HG03045 (cell line): ENCODE data around the gene SYT14.
"Not testable (repeated sequence)": the region's sequence is repeated elsewhere in the genome, so short reads cannot be mapped to it uniquely, and the experiment has no call there.

ENCODE experiments used
- ATAC-seq: cut with Tn5 transposase; IDR thresholded peaks from one replicate; pipeline ENCODE4 v1.9.1; 2021; ENCODE audit warnings: mild to moderate bottlenecking, moderate library complexity; ENCODE audit not compliant: unreplicated experiment

The SYT14 gene

DNA sequence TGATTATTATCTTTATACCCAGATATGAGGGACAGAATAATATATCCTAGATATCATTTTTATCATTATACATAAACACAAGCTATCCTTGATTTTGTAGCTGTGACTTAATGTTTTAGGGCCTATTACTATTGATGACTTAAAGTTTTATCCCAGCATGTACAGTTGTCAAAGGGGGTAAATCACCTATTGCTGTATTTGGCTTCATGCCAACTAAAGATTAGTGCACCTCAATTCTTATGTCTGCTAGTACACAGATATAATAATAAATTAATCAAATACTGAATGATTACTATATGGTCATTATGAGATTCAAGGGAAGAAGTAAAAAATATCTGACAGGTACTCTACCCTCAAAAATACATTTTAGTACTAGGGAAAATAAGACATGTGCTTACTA, 84.0 kb downstream of the SYT14 start:
- no peak for ATAC-seq

DNA sequence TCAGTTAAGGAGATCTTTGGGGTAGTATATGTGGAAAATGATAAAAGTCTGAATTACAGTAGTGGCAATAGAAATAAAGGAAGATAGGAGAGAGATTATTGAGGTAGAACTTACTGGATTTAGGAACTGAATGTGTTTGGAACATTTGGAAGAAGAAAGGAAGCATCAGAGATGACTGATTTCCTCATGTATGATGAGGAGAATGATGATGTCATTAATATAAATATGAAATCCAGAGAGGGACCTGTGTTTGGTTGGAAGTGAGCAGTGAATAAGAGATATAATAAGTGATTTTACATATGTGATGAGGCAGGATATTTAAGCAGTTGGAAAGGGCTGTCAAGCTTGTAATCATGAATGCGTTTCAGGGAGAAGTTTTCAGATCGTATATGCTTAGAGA, 86.3 kb downstream of the SYT14 start:
- ATAC-seq = no peak

GRCh38 chr1:210024996-210025395, 87.0 kb downstream of the SYT14 start:
- ATAC-seq = no peak

DNA sequence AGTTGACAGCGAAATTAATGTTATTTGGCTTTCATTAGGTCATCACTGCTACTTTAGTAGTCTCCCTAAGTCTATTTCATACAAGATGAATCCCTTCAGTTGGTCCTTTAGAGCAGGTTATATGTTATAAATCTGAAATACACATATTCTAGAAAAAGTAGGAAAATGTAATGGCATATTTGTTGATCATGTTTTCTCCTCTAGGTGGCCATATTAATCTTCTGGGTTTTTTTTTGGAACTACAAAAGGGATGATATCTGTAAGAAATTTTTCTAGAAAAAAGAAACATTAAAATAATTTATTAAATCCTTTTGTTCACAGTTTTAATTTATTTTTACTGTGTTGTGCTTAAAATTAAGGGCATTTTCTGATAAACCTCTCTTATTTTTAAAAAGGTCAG, 87.9 kb downstream of the SYT14 start:
- no peak for ATAC-seq

DNA sequence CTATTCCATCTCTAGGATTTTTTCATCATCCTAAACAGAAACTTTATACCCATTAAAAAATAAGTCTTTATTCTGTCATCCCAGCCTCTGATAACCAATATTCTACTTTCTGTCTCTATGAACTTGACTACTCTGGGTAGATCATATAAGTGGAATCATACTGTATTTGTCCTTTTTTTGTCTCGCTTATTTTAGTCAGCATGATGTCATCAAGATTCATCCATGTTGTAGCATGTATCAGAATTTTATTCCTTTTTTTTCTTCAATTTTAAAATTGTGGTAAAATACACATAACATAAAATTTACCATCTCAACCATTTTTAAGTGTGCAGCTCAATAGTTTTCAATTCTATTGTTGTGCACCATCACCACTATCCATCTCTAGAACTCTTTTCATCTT, 90.0 kb downstream of the SYT14 start:
- no peak for ATAC-seq

- ATAC-seq = no peak
Observed at GRCh38 chr1:210031473-210031872, 93.5 kb downstream of the SYT14 start.

GRCh38 chr1:210043058-210043457, 105.0 kb downstream of the SYT14 start:
- ATAC-seq = no peak

DNA sequence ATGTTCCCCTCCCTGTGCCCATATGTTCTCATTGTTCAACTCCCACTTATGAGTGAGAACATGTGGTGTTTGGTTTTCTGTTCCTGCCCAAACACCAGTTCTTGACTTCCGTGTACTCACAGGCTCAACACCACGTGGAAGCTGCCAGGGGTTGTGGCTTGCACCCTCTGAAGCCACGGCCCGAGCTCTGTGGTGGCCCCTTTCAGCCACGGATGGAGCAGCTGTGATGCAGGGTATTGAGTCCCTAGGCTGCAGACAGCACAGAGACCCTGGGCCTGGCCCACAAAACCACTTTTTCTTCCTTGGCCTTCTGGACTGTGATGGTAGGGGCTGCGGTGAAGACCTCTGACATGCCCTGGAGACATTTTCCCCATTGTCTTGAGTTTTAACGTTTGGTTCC, 111.6 kb downstream of the SYT14 start:
- ATAC-seq = no peak

DNA sequence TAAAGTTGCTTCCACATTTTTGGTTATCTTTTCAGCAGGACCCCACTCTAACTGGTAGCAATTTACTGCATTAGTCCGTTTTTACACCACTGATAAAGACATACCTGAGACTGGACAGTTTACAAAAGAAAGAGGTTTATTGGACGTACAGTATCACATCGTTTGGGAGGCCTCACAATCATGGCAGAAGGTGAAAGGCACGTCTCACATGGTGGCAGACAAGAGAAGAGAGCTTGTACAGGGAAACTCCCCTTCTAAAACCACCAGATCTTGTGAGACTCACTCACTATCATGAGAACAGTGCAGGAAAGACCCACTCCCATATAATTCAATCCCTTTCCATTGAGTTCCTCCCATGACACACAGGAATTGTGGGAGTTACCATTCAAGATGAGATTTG, 112.5 kb downstream of the SYT14 start:
- ATAC-seq = not testable (repeated sequence)

GRCh38 chr1:210053126-210053525, 115.1 kb downstream of the SYT14 start:
- no peak for ATAC-seq

GRCh38 chr1:210057593-210057992, 119.6 kb downstream of the SYT14 start:
- ATAC-seq = no peak

- ATAC-seq = no peak
Observed at GRCh38 chr1:210061992-210062391, 124.0 kb downstream of the SYT14 start.

GRCh38 chr1:210070531-210070930, 132.5 kb downstream of the SYT14 start:
- no peak for ATAC-seq

DNA sequence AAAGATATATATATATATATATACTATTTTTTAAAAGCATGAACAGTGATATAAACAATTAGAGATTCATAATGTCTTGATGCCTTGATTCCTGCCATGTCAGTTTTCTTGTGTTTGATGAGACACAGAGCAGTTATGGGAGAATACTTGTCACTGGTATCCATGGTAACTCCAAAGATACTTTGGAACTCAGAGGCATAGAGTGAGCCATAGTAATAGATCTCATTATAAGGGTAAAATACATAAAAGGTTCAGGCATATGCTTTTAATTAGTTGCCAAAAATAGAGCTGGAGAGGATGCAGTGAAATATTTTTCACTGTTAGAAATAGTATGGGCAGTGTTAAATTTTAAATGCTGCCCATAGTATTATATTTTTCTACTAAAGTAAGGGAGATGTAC, 134.1 kb downstream of the SYT14 start:
- no peak for ATAC-seq

DNA sequence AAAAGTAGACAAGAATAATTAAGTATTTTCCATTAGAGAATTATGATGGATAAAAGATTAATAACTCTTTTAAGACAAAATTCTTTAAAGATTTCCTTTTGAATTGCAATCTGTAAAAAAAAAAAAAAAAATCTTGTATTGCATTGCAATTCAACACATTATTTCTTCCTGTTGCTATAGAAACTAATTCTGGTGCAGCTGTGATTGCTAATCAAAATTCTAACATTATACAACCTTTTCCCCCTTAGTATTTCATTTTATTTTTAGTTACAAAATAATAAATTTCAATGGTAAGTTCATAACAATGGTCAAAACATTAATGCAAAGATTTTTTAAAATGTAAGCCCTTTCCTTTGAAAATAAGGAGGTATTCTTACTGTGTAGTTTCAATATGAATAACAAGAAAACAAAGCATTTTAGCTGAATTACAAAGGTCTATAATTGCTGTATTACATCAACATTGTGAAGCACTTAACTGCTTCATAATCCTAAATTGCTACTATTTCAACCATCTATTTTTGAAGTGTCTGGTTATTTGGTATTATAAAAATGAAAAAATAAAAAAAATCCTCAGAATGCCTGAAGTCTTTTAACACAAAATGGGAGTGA, 135.0 kb downstream of the SYT14 start:
- ATAC-seq = no peak

- ATAC-seq = no peak
Observed at GRCh38 chr1:210074904-210075303, 136.9 kb downstream of the SYT14 start.

GRCh38 chr1:210076620-210077019, 138.6 kb downstream of the SYT14 start:
- ATAC-seq = no peak

DNA sequence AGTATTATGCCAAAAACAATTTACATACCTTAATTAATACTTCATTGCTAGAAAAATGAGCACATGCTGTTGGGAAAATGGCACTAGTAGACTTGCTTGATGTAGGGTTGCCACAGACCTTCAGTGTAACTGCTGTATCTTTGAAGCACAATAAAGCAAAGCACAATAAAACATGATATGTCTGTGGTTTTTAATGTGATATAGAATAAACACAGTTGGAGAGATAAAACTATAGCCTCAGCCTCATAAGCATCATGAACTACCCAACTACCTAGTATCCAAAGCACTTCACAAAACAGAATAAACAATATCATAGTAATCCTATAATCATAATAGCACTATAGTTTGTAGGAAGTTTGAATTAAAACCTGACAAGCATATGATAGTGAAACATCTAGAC, 143.5 kb downstream of the SYT14 start:
- ATAC-seq = no peak

GRCh38 chr1:210085359-210085758, 147.3 kb downstream of the SYT14 start:
- no peak for ATAC-seq

GRCh38 chr1:210087058-210087457, 149.0 kb downstream of the SYT14 start:
- no peak for ATAC-seq

DNA sequence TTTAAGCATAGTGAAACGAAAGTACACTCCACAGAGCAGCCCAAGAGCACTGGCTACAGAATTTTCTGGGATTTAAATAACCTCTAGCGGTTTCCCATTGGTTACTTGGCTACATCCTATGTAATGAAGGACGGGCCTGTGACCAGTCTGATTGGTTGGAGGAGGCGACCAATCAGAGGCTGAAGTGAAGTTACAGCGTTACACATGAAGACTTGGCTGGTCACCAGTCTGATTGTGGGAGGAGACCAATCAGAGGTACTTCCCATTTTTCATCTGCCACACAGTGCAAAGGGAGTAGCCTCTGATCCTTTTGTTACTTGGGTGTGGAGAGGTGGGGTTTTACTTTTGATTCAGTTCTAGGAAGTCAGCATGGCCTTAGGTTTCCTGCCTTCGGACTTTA, 151.8 kb downstream of the SYT14 start:
- no peak for ATAC-seq

- no peak for ATAC-seq
Observed at GRCh38 chr1:210092366-210092765, 154.3 kb downstream of the SYT14 start.

DNA sequence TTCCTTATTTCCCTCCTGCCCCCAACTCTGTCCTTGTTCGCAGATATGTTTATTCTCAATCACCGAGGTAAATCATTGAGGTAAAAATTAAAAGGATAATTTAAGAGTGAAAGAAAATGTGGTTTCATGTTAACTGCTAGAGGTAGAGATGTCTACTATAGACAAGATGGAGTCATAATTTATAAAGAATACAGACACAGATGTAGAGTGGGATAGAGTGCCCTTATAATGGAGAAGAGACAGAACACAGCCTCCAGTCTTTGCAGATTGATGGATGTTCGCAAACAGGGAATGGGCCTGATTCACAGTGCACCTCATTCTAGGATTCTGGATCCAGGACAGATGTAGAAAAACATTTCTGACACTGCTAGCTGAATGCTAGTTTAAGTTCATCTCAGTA, 155.4 kb downstream of the SYT14 start:
- no peak for ATAC-seq

DNA sequence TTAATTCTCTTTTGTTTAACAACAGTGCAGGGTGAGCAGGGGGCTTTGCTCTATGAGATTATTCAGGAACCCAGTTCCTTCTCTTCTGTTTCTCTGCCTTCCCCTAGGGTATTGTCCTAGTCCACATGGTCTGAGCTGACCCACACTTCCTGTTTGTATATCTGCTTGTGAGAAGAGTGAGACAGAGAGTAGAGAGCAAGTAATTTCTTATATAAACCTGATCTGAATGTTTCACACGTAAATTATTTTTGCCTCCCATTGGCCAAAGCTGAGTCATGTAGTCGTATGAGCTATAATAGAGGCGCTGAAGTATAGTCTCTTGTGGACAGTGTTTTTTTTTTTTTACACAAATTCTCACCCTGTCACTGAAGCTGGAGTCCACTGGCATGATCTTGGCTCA, 160.3 kb downstream of the SYT14 start:
- ATAC-seq = no peak
